Heart left ventricle (tissue), 13 donors: ENCODE measurements around the gene SPOCK2.
"Not testable (repeated sequence)": the region's sequence is repeated elsewhere in the genome, so short reads cannot be mapped to it uniquely, and the experiment has no call there.

Experiments used
- CTCF ChIP-seq, 12 donors: fragments of 200-600 bp; sonication (generic) in 4 of 12; IDR thresholded peaks; one replicate each; pipeline versions ENCODE4 v1.5.0 to v1.8.0; 2018 to 2022; ENCODE audit warnings: antibody characterized with exemption in 12 of 12, mild to moderate bottlenecking in 5 of 12
- POLR2A ChIP-seq, 2 donors: fragments of 450-650 bp; IDR thresholded peaks; one replicate each; pipeline ENCODE4 v1.6.1; 2017; ENCODE audit warnings: antibody characterized with exemption in 2 of 2, mild to moderate bottlenecking in 2 of 2, moderate library complexity in 2 of 2
- donor health status: ischemic (EF 13 %, LVEDD 7.1; RV severe dilation, severe dysfunction).
- donor health status: DM: no; HTN: yes; CAD: no.
- donor health status: DM: no; HTN: no; CAD: no.
- donor health status: ischemic (EF 25% LVEDD 6.9; RV normal size, moderate dysfunction).
- donor health status: ischemic (EF 25% LVEDD 5.7; RV mildly dilated, moderate dysfunction).
- donor health status: ischemic (EF 35%, LVEDD 5.7; RV mildly dilated, moderate dysfunction).
- donor health status: nonischemic (EF 11% LVEDD 7.7; RV severe dilation, severe dysfunction).
- donor health status: DM: yes; HTN: yes; CAD: no.
- donor health status: PGD.
- donor health status: ischemic (EF 29% LVEDD 5.4; RV normal size, mild dysfunction).
- donor health status: nonischemic (EF 23%, LVEDD 6.1; RV moderate dilation, normal function).

- TF ChIP-seq POLR2A, CTCF (IDR thresholded peaks at IDR 0.05): not testable (repeated sequence)
Observed at GRCh38 chr10:72032409-72033162, 55.8 kb downstream of the SPOCK2 start.
